Cardiac fibroblast (primary cell): ENCODE data around the gene EPS8L1.
A peak's percentile ranks its signal among the peaks of the same experiment; 100 is the strongest.

ENCODE experiments used
- DNase-seq, 2 donors: peaks; one replicate each; pipeline versions ENCODE4 v3.0.0 to v3.0.0-alpha.2; 2010; ENCODE audit warnings: low read depth in 2 of 2
- H3K4me3 ChIP-seq, 2 donors: replicated peaks in 1 of 2; 1 replicate in 1 of 2; 2 replicates in 1 of 2; pipeline ENCODE4 v1.5.1; 2011; ENCODE audit warnings: low read depth in 2 of 2, low read length in 2 of 2, mild to moderate bottlenecking in 2 of 2, moderate library complexity in 1 of 2
- CTCF ChIP-seq: IDR thresholded peaks from one replicate; pipeline ENCODE4 v1.5.1; 2011; ENCODE audit warnings: low read depth, mild to moderate bottlenecking, low read length, inconsistent platforms

EPS8L1 gene

GRCh38 chr19:55113570-55114039 lies 37.9 kb downstream of the EPS8L1 start:
- no peak overlapping the region for H3K4me3 ChIP-seq
- TF ChIP-seq CTCF: no peak
- DNase-seq: peak; percentile 90 to 95

GRCh38 chr19:55114566-55115145 lies 39.0 kb downstream of the EPS8L1 start:
- TF ChIP-seq CTCF: no peak
- no peak overlapping the region for H3K4me3 ChIP-seq
- no peak for DNase-seq

GRCh38 chr19:55115446-55116065 lies 39.9 kb downstream of the EPS8L1 start:
- no peak for TF ChIP-seq CTCF
- H3K4me3 ChIP-seq: peak overlapping the region; percentile 96 to 99
- peak; percentile 39 to 76 for DNase-seq

GRCh38 chr19:55116232-55116858 lies 40.7 kb downstream of the EPS8L1 start:
- peak; percentile 67 to 76 for DNase-seq
- H3K4me3 ChIP-seq: peak overlapping the region; percentile 96 to 99
- no peak for TF ChIP-seq CTCF

- TF ChIP-seq CTCF: no peak
- peak within 1 kb of the TSS; percentile 96 to 99 for H3K4me3 ChIP-seq
- no peak for DNase-seq
Observed at GRCh38 chr19:55116859-55117662, 41.4 kb downstream of the EPS8L1 start, which contains the start of gene PPP1R12C. Gene PPP1R12C (minus strand): TSS chr19:55117637. CDS start chr19:55117543, 94 bp downstream.

GRCh38 chr19:55117663-55118391 lies 42.2 kb downstream of the EPS8L1 start:
- TF ChIP-seq CTCF: no peak
- H3K4me3 ChIP-seq: peak overlapping the region; percentile 53 to 96
- peak; percentile 99 for DNase-seq
